ENCODE data around the gene SLC25A25. TPM values are rescaled to one million over a fixed set of nuclear protein-coding genes. Genes with fewer than 3 reads are reported as not detected.
"Not testable (repeated sequence)": the region's sequence is repeated elsewhere in the genome, so short reads cannot be mapped to it uniquely, and the experiment has no call there.

The SLC25A25 gene
- total and polyA plus RNA-seq, 2 of the 8 experiments (the other 6 are each of a cell fraction or from before 2014, with no cell fraction given): 6.5 to 18.5 TPM

- not testable (repeated sequence) for H3K18ac ChIP-seq (ENCODE audit: extremely low read depth, low read length); H4K5ac ChIP-seq (ENCODE audit: insufficient read length, low read depth, low read length); H3K9me3 ChIP-seq (ENCODE audit: insufficient read depth in 2 of 2, low read depth in 1 of 2, low read length in 1 of 2); H3K14ac ChIP-seq (ENCODE audit: insufficient read length); H3K4me3 ChIP-seq (ENCODE audit: extremely low read depth in 1 of 4, insufficient read depth in 2 of 4, low read depth in 3 of 4, low read length in 4 of 4); H3K36me3 ChIP-seq (ENCODE audit: control insufficient read depth in 2 of 4, insufficient read depth in 4 of 4, low read length in 3 of 4); H3K4ac ChIP-seq (replicated peaks; ENCODE audit: insufficient read length, low read depth, low read length); H2BK20ac ChIP-seq (ENCODE audit: low read length); H4K8ac ChIP-seq (ENCODE audit: extremely low read depth, insufficient read depth, low read length); H4K91ac ChIP-seq (replicated peaks; ENCODE audit: insufficient read length, low read length); H2BK15ac ChIP-seq (ENCODE audit: low read length); H3K27me3 ChIP-seq (replicated peaks in 1 of 4; ENCODE audit: control insufficient read depth in 3 of 4, extremely low read depth in 1 of 4, insufficient read depth in 3 of 4, low read length in 3 of 4); H3K56ac ChIP-seq (replicated peaks; ENCODE audit: insufficient read length, low read depth, low read length); H2BK12ac ChIP-seq (ENCODE audit: low read depth, low read length); H3K79me1 ChIP-seq (ENCODE audit: low read depth, low read length); H2AK5ac ChIP-seq (ENCODE audit: low read depth, low read length); H2AFZ ChIP-seq (ENCODE audit: low read length); H3K23ac ChIP-seq (ENCODE audit: insufficient read length); H3K4me2 ChIP-seq (ENCODE audit: insufficient read depth in 1 of 2, low read depth in 2 of 2, low read length in 2 of 2); H3K9ac ChIP-seq (replicated peaks in 1 of 4; ENCODE audit: extremely low read depth in 1 of 4, low read depth in 3 of 4, low read length in 3 of 4); H3K23me2 ChIP-seq (ENCODE audit: low read depth, low read length); DNase-seq (ENCODE audit: low read depth in 1 of 2, low spot score in 2 of 2); H2BK5ac ChIP-seq (ENCODE audit: low read depth, low read length); H2BK120ac ChIP-seq (replicated peaks; ENCODE audit: low read depth, low read length); H4K20me1 ChIP-seq (replicated peaks in 1 of 2; ENCODE audit: control insufficient read depth in 1 of 2, insufficient read depth in 2 of 2, low read length in 2 of 2); FAIRE-seq
- ChIA-PET CTCF (ENCODE audit: partially characterized antibody) (interaction anchor here (1.4 to 2.5 kb wide), 4 partner anchors 30 to 129 kb away, joined by 3 to 12 read pairs (median 8); no protein-coding TSS in a partner anchor), POLR2A (ENCODE audit: partially characterized antibody) (interaction anchor here (1.2 to 2.8 kb wide), 5 partner anchors 9 to 129 kb away, joined by 3 to 12 read pairs (median 3); no protein-coding TSS in a partner anchor)
- WGBS, 2 experiments (ENCODE audit: extremely low coverage in 1 of 2, insufficient coverage in 1 of 2, insufficient read length in 1 of 2, insufficient replicate concordance in 2 of 2, low coverage in 1 of 2, low lambda C conversion rate in 2 of 2, missing lambda C conversion rate in 1 of 2): 97% methylated on average over 11 of the region's 12 CpGs; no CpG with 5 or more reads in 1 of the 2 experiments
- Histone ChIP-seq H3K27ac (ENCODE audit: low read depth, low read length) (peak overlapping the region; percentile 13; the same call in 1 of the 2 replicates), H3K79me2 (ENCODE audit: control insufficient read depth in 1 of 2, insufficient read depth in 2 of 2, low read length in 2 of 2) (peaks cover 0 to 40% of the 10 kb centered on the region in 2 experiments; a peak in 2 of 4 replicates), H3K4me1 (replicated peaks in 1 of 4; ENCODE audit: control insufficient read depth in 3 of 4, insufficient read depth in 4 of 4, low read length in 3 of 4) (peaks cover 9 to 13% (median 10%) of the 10 kb centered on the region in 4 experiments; a peak in 6 of 7 replicates)
Measured at GRCh38 chr9:128071475-128071874, 3.4 kb downstream of the SLC25A25 start.
